Astrocyte of the spinal cord (primary cell): Measurements from ENCODE around the gene RALA.

Source experiments
- DNase-seq: peaks from one replicate; pipeline ENCODE4 v3.0.0; 2011; ENCODE audit warnings: low read depth, low spot score
- H3K4me3 ChIP-seq: 2 replicates; pipeline ENCODE4 v1.5.1; 2011; ENCODE audit warnings: low read depth, mild to moderate bottlenecking, low read length, moderate library complexity
- in situ Hi-C: cut with HindIII; loops from 2 replicates; pipeline ENCODE4 v1.10.0; 2017; ENCODE audit warnings: low sequenced_read_pairs
- TF ChIP-seq, protein P1 (sequence below): IDR thresholded peaks from 2 replicates; pipeline ENCODE4 v1.5.1; 2012; ENCODE audit warnings: low read depth, mild to moderate bottlenecking, low read length, inconsistent platforms

RALA gene

DNA sequence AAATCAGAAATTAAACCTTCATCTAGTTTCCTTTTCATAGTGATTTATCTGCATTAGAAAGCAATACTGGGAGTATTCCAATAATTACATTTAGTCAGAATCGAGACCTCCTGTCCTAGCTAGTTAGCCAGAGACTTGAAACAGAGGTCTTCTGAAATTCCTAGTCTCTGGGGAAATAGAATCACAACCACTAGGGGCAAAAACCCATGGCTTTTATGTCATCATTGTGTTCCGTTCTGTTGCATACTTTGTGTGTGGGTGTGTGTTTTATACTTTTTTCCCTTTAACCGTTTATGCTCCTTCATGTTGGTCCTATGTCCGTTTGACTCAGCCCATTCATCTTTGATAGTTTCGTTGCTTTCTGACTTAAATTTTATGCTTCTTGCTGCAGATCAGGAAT is 79.8 kb downstream of the RALA start:
- in situ Hi-C loops: no loop called here
- no peak for DNase-seq

DNA sequence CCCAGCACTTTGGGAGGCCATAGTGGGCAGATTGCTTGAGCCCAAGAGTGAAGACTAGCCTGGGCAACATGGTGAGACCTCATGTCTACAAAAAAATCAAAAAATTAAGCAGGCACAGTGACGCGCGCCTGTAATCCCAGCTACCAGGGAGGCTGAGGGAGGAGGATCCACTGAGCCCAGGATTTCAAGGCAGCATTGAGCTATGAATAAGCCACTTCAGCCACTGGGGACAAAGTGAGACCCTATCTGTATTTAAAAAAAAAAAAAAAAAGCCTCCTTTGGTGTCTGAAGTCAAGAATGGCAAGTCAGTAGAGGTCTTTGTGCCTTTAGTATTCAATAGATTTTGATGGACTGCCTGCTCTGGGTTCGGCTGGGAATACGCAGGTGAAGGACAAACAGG is 85.7 kb downstream of the RALA start:
- no peak overlapping the region for H3K4me3 ChIP-seq
- TF ChIP-seq, protein P1, sequence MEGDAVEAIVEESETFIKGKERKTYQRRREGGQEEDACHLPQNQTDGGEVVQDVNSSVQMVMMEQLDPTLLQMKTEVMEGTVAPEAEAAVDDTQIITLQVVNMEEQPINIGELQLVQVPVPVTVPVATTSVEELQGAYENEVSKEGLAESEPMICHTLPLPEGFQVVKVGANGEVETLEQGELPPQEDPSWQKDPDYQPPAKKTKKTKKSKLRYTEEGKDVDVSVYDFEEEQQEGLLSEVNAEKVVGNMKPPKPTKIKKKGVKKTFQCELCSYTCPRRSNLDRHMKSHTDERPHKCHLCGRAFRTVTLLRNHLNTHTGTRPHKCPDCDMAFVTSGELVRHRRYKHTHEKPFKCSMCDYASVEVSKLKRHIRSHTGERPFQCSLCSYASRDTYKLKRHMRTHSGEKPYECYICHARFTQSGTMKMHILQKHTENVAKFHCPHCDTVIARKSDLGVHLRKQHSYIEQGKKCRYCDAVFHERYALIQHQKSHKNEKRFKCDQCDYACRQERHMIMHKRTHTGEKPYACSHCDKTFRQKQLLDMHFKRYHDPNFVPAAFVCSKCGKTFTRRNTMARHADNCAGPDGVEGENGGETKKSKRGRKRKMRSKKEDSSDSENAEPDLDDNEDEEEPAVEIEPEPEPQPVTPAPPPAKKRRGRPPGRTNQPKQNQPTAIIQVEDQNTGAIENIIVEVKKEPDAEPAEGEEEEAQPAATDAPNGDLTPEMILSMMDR: no peak
- no peak for DNase-seq
- in situ Hi-C loops: no loop called here

More for the DNA sequence above, 79.8 kb downstream of the RALA start:
- H3K4me3 ChIP-seq: no peak overlapping the region
- TF ChIP-seq, protein P1: peak; percentile 24

DNA sequence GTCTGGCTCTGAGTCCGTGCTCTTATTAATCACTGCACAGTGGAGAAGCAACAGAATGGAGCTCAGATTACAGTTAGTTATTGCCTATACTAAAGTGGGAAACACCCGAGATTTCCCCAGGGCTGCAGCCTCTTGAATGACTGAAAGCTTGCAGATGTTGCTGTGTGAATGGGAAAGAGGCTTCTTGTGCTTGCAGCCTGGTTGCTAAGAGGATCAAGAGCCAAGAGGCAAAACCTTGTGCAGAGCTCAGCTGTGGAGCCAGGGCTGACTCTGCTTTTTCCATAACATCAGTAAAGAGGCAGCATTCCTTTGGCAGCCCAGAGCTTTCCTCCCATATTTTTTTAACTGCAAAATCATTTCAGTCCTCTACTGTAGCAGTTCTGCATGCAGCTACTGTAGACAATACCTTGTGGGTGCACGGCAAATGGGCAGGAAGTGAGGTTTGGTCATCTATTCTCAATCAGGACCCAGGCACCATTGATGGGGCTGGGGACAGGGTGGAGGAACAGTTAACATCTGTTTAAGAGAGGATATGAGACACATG is 86.5 kb downstream of the RALA start:
- peak; percentile 69 for DNase-seq
- TF ChIP-seq, protein P1: no peak
- no peak overlapping the region for H3K4me3 ChIP-seq
- in situ Hi-C loops: no loop called here

DNA sequence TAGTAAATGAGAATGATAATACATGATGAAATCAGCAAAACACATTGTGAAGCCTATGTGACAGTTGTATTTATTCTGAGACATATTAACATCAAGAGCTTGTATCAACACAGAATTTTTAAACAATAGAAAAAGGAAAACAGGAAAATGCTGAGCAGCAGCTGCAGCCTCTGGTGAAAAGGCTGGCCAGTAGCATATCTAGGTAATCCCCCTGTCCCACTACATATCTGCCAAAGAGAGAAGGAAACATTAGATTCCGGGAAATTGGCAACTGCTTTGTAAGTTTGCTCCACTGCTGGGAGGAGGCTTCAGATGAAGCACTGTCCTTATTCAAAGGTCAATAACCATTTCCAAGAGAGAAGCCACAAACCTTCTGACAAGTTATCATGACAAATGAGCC is 89.4 kb downstream of the RALA start:
- H3K4me3 ChIP-seq: no peak overlapping the region
- no peak for DNase-seq
- in situ Hi-C loops: no loop called here
- TF ChIP-seq, protein P1: no peak

DNA sequence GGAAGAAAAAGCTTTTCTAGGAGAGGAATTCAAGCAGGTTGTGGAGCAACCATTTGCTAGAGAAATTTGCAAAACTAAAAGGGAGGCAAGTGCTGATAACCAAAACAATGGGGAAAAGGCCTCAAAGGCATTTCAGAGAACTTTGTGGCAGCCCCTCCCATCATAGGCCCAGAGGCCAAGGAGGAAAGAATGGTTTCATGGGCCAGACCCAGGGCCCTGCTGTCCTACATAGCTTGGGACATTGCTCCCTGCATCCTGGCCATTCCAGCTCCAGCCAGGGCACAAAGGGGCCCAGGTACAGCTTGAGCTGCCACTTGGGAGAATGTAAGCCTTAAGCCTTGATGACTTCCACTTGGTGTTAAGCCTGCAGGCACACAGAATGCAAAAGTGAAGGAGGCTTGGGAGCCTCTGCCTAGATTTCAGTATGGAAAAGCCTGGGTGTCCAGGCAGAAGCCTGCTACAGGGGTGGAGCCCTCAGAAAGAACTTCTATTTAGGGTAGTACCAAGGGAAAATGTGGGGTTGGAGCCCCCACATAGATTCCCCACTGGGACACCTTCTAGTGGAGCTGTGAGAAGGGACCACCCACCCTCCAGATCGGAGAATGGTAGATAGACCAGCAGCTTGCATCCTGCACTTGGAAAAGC is 91.2 kb downstream of the RALA start:
- H3K4me3 ChIP-seq: no peak overlapping the region
- no peak for DNase-seq
- TF ChIP-seq, protein P1: no peak
- in situ Hi-C loops: no loop called here

DNA sequence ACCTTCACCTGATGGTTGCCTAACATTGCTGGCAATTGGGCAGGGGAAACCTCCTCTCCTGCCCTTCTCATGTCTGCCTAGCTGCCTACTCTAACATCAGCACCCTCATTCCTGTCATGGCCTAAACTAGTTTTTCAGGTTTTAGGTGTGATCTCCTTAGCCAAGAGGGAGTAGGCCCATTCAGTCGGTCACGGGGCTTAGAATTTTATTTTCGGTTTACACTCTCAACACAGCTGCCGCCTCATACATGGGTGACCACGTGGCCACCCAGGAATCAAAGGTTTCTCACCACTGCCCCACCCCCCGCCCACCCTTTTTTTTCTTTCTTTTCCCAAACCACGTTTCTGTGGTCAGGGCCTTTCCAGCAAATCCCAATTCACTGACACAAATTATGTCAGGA is 97.2 kb downstream of the RALA start:
- no peak for DNase-seq
- TF ChIP-seq, protein P1: no peak
- in situ Hi-C loops: no loop called here
- no peak overlapping the region for H3K4me3 ChIP-seq
